Activated CD4-positive, CD25-positive, alpha-beta regulatory T cell treated with anti-CD3 and anti-CD28 coated beads, Interleukin-2, amount 50 U/mL, for 72 hours (primary cell): ENCODE results near the gene DIO2.

Experiments used
- DNase-seq: peaks from one replicate; pipeline ENCODE4 v3.0.0; 2021

DIO2 gene

DNA sequence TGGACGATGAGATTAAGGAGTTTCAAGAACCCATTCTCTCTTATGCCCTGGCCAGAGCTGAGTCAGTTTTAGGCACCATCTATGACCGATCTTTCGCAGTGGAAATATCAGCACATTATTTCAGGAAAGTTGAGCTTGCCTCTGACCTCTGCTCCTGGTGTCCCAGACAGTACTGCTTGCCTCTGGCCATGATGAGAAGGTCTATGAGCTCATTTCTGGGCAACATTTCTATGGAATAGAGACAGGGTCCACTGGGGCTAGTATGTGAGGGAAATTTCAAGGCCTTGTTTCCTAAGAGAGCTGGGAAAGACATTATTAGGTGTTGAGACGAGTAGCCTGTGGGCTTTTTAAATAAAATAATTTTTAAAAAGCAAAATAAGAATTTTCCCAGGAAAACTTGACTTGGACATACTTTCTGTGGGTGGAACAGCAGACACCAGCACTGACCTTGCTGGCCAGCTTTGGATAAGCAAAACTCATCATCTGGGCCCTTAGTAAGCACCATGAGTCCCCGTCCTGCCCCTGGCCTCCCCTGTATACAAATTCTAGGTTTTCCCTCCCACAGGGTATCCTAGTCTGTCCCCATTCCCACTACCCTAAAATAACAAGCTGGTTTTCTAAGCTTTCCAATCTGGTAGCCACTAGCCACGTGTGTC is 43.4 kb downstream of the DIO2 start:
- no peak for DNase-seq

DNA sequence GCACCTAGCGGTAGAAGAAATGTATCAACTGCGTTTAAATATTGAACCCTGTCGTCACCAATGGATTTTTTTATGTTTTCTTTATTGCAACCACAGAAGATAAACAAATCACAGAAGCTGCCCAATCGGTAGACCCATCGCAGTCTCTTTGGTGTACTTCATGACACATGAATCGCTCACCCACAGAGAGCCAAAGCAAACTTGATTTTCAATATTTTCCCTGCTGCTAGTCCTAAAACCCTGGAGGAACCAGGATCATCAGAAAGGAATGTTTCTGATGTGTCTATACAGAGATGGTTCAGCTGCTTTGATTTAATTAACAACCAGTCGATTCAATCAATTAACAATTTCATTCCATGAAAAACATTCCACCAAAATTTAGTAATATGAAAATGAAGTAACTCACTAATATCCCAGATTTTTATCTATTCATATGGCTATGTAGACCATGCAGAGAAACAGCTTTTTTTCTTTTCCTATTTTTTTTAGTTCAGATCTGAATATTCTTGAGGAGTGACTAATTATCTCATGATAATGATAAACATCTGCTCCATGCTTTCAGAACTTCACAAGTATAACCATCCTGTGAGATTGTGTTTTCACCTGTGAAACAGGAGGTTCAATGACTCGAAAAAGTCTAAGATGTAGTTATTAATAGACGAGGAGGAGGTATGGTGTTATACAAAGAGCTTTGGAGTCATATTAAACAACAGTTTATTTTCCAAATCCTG is 46.1 kb downstream of the DIO2 start:
- DNase-seq = no peak

DNA sequence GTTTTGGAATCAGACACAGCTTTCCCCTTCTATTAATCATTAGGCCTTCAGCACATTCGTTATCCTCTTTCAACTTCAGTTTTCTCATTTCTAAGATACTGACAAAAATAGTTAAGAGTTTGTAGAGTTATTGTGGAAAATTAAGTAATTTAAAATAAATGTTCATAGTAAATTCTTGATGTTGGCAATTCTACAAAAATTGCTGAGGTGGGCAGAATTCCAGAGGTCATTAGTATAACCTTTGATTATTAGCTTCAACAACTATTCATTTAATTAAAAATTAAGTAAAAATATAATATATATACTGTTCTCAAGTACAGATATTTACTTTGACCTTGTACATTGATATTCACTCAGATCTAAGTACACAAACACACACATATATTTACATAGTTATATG is 58.5 kb downstream of the DIO2 start:
- DNase-seq = no peak

DNA sequence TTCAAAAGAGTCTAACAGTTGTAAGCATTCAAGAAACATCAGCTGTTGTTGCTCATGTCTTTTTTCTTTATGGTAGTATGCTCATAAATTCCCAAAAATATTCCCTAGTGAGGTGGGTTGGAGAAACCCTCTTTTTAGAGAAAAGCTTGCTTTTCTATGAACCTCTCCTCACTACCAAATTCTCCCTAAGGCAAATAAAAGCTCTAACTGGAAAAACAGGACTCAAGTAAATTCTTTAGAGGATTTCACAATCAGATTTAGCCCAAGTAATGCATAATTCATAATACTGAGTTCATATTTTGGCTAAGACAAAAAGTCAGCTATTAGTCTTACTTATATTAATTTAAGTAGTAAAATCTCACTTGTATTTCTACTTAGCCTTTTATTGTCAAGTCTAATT is 59.1 kb downstream of the DIO2 start:
- DNase-seq = no peak

DNA sequence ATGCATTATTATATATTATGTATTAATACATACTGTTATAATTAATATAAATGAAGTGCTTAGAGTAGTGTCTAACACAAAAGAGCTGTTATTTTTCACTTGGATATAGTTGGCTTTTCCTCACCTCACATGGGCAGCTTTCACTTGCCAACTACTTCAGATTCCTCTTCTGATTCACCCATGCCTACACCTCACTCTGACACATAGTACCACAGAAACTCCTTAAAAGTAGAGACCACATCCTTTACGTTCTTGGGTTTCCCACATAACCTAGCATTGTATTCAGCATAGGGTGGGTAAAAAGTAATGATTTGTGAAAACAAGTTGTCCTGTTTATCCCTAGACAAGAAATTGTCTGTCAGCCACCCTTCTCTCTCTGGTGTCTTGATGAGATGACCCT is 61.0 kb downstream of the DIO2 start:
- DNase-seq = no peak
